ENCODE measurements around the gene HYI. TPM values are rescaled to one million over a fixed set of nuclear protein-coding genes. Genes with fewer than 3 reads are reported as not detected.
A peak's percentile ranks its signal among the peaks of the same experiment; 100 is the strongest.

The HYI gene
- total RNA-seq, 2 experiments from 2014 or later, result 10.8 to 13.5 TPM

DNA sequence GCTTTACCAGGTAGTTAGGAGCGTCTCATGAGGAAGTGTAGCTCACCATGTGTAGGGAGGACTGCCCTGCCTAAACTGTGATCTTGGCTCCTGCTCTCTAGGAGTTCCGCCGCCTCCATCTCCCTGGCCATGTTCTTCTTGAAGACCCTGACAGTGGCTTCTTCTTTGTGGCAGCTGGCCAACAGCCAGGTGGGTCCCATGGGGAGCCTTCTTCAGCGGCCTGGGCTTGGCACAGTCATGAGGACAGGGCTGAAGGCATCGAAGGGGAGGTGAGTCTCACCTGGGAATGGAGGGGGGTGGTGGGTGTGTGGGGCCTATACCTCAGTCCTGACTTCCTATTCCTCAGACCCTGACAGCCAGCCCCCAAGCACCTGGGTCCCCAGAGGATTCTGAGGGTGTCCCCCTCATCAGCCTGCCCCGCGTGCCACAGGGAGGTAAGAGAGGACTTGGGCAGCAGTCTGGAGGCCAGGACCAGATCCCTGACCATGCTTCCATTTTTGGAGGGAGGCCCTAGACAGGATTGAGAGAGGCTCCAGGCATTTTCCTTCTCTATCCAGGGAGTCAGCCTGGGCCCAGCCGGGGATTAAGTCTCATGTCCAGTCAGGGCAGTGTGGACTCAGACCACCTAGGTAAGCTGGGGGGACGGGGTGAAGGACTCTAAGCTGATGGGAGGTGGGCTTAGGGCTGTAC, 21.4 kb downstream of the HYI start:
- H3K36me3 Mint-ChIP-seq (ENCODE audit: low read depth), result peaks cover 20% of the 10 kb centered on the region
- no peaks in the 10 kb centered on the region for H3K9me3 Mint-ChIP-seq (ENCODE audit: low read depth)
- ATAC-seq (no peak), DNase-seq (peak; percentile 3)
- ChIA-PET CTCF (interaction anchor here (0.6 to 0.7 kb wide), 2 partner anchors 11 to 688 kb away, joined by 3 read pairs; no protein-coding TSS in a partner anchor), POLR2A (no interaction called here)
- H3K27ac Mint-ChIP-seq, result no peak overlapping the region
- H3K4me1 Mint-ChIP-seq, result no peaks in the 10 kb centered on the region
- no peak overlapping the region for H3K4me3 Mint-ChIP-seq
- intact Hi-C loops (cut with DNase I, micrococcal nuclease), result no loop called here
- H3K27me3 Mint-ChIP-seq, result no peaks in the 10 kb centered on the region

DNA sequence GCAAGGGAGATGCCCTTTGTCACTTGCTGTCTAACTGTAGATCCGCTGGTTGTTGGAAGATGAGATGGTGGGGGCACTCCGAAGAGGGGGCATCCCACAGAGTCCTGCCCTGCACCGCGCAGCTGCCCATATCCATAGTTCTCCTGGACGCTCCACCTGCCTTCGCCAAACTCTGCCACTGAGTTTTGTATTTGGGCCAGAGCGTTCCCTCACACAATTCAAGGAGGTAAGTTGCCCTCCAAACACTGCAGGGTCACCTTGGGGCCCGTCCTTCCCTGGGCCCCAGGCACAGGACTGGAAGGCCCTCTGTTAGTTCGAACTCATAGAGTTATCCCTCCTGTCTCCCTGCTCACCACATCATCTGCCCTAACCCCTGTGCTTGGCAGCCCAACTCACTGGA, 22.1 kb downstream of the HYI start:
- no peak overlapping the region for H3K4me3 Mint-ChIP-seq
- no peak overlapping the region for H3K27ac Mint-ChIP-seq
- DNase-seq, result peak; percentile 3
- POLR2A ChIA-PET, result no interaction called here
- no peaks in the 10 kb centered on the region for H3K9me3 Mint-ChIP-seq (ENCODE audit: low read depth)
- no peaks in the 10 kb centered on the region for H3K4me1 Mint-ChIP-seq
- intact Hi-C loops (cut with DNase I, micrococcal nuclease), result no loop called here
- ATAC-seq, result no peak
- H3K36me3 Mint-ChIP-seq (ENCODE audit: low read depth), result peaks cover 22% of the 10 kb centered on the region
- no peaks in the 10 kb centered on the region for H3K27me3 Mint-ChIP-seq
- CTCF ChIA-PET, result interaction anchor here (0.6 to 0.7 kb wide), 2 partner anchors 11 to 689 kb away, joined by 3 read pairs; no protein-coding TSS in a partner anchor

DNA sequence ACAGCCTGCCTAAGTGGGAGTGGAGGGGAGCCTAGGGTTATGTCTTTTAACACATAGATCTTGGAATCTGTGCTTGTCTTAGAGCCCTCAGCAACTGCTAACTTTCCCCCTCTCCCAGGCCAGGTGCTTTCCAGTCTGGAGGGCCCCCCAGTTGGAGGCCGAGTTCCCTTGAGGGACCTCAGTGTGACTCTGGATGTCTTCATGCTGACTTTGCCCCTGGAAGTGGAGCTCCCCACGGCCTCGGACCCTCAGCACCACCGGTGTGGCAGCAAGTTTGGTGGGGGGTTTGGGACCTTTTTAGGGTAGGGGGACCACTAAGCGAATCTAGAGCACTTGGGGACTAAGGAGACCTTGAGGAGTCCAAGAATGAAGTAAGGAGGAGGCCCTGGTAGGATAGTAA, 22.9 kb downstream of the HYI start:
- DNase-seq, result no peak
- intact Hi-C loops (cut with DNase I, micrococcal nuclease), result no loop called here
- peaks cover 18% of the 10 kb centered on the region for H3K36me3 Mint-ChIP-seq (ENCODE audit: low read depth)
- H3K27me3 Mint-ChIP-seq, result no peaks in the 10 kb centered on the region
- CTCF ChIA-PET, result interaction anchor here (0.6 kb wide), 1 partner anchor 11 kb away, joined by 3 read pairs; no protein-coding TSS in a partner anchor
- POLR2A ChIA-PET, result no interaction called here
- no peak for ATAC-seq
- H3K4me1 Mint-ChIP-seq, result no peaks in the 10 kb centered on the region
- no peaks in the 10 kb centered on the region for H3K9me3 Mint-ChIP-seq (ENCODE audit: low read depth)
- no peak overlapping the region for H3K4me3 Mint-ChIP-seq
- H3K27ac Mint-ChIP-seq, result no peak overlapping the region

DNA sequence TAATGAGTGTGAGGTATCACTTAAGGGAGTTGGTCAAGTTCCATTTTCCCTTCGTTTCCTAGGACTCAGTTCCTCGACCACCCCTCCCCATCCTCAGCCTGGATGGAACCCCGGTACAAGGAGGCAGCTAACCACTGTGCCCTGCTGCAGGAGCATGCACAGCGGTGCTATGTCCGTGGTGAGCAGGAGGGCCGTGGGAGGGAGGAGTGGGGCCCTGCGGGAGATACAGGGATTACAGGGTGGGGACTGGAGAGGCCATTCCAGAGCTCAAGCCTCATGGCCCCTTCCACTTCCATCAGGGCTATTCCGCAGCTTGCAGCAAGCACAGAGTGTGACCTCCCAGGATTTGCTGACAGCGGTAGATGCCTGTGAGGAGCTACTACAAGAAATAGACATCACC, 25.8 kb downstream of the HYI start:
- DNase-seq, result no peak
- POLR2A ChIA-PET, result no interaction called here
- no peak overlapping the region for H3K27ac Mint-ChIP-seq
- no peak overlapping the region for H3K4me3 Mint-ChIP-seq
- no peaks in the 10 kb centered on the region for H3K4me1 Mint-ChIP-seq
- peaks cover 13% of the 10 kb centered on the region for H3K36me3 Mint-ChIP-seq (ENCODE audit: low read depth)
- no peaks in the 10 kb centered on the region for H3K27me3 Mint-ChIP-seq
- ATAC-seq, result no peak
- CTCF ChIA-PET, result no interaction called here
- intact Hi-C loops (cut with DNase I, micrococcal nuclease), result no loop called here
- H3K9me3 Mint-ChIP-seq (ENCODE audit: low read depth), result no peaks in the 10 kb centered on the region

DNA sequence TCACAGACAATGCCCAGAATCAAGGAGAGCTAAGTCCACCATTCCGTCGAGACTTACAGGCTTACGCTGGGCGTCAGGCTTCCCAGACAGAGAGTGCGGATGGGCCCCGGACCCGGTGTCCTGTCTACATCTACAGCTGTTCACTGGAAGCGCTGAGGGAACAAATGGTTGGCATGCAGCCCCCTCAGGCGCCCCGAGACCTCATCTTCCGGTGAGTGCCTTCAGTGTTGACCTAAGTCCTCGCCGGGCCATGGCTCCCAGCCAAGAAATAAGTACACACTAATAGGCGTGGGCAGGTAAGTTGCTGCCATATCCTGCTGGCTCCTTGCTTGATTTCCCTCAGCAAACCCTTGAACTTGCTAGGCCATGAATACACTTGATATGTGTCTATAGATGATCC, 26.2 kb downstream of the HYI start:
- CTCF ChIA-PET, result interaction anchor here (0.6 kb wide), 1 partner anchor 226 kb away, joined by 4 read pairs; no protein-coding TSS in a partner anchor
- DNase-seq (no peak), ATAC-seq (no peak)
- Mint-ChIP-seq H3K9me3 (ENCODE audit: low read depth) (no peaks in the 10 kb centered on the region), H3K27me3 (no peaks in the 10 kb centered on the region), H3K4me3 (no peak overlapping the region), H3K27ac (no peak overlapping the region), H3K4me1 (no peaks in the 10 kb centered on the region), H3K36me3 (ENCODE audit: low read depth) (peaks cover 12% of the 10 kb centered on the region)
- POLR2A ChIA-PET, result no interaction called here
- intact Hi-C loops (cut with DNase I, micrococcal nuclease), result no loop called here

DNA sequence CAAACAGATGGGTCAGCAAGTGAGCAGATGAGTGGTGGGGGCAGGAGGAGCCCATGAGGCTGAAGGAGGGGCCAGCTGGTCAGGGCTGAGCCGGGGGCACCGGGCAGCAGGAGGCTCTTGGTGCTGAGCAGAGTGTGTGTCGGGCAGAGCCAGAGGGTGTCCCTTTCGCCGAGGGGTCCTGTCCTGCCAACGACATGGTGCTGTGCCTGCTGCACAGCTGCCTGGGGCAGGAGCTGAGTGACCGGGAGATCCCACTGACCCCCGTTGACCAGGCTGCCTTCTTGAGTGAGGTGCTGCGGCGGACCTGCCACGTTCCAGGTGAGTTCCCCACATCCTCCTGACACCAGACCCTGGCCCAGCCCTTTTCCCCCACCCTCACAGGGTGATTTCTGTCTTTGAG, 27.5 kb downstream of the HYI start:
- Mint-ChIP-seq H3K27me3 (no peaks in the 10 kb centered on the region), H3K4me1 (no peaks in the 10 kb centered on the region), H3K4me3 (no peak overlapping the region), H3K9me3 (ENCODE audit: low read depth) (no peaks in the 10 kb centered on the region), H3K36me3 (ENCODE audit: low read depth) (peaks cover 6% of the 10 kb centered on the region), H3K27ac (no peak overlapping the region)
- intact Hi-C loops (cut with DNase I, micrococcal nuclease), result no loop called here
- ChIA-PET POLR2A (no interaction called here), CTCF (no interaction called here)
- DNase-seq (no peak), ATAC-seq (no peak)

DNA sequence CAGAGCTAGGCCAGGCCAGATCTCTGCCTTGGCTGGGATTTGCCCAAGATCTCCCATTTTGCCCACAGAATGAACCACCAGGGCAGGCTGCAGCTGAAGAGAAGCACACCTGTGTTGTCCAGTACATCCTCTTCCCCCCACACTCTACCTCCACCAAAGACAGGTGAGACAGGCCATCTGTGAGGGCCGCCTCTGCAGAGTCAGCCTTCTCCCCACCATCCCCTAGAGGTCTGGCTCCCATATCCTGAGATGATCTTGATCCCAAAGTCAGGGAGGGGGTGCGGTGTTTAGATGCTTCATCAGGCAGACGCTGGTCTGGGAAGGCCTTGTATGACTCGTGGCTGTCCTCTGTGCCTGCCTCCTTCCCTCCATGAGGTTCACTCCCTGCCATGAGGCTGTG, 28.7 kb downstream of the HYI start:
- peaks cover 4% of the 10 kb centered on the region for H3K36me3 Mint-ChIP-seq (ENCODE audit: low read depth)
- intact Hi-C loops (cut with DNase I, micrococcal nuclease), result no loop called here
- CTCF ChIA-PET, result interaction anchor here (1.0 to 1.4 kb wide), 3 partner anchors 11 to 198 kb away, joined by 3 to 6 read pairs (median 3); partner anchors contain the start of gene ELOVL1

DNA sequence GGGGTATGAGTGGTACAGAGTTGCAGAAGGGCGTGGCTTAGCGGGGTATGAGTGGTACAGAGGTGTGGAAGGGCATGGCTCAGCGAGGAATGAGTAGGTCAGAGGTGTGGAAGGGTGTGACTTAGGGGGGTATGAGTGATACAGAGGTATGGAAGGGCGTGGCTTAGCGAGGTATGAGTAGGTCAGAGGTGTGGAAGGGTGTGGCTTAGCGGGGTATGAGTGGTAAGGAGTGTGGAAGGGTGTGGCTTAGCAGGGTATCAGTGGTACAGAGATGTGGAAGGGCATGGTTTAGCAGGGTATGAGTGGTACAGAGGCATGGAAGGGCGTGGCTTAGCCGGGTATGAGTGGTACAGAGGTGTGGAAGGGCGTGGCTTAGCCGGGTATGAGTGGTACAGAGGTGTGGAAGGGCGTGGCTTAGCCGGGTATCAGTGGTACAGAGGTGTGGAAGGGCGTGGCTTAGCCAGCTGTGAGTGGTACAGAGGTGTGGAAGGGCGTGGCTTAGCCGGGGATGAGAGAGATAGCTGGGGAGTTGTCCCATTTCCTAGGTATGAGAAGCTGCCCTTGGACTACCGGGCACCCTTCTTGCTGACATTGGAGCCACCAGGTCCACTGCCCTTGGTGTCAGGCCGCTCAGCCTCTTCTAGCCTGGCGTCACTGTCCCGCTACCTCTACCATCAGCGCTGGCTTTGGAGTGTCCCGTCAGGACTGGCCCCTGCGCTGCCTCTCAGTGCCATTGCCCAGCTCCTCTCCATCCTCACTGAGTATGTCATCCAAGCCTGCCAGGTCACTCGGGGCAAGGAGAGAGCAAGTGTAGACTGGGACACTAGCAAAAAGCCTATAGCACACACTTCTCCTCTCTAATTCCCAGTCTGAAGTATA, 29.8 kb downstream of the HYI start:
- intact Hi-C loops (cut with DNase I, micrococcal nuclease), result no loop called here
- Mint-ChIP-seq H3K9me3 (ENCODE audit: low read depth) (no peaks in the 10 kb centered on the region), H3K36me3 (ENCODE audit: low read depth) (peaks cover 4% of the 10 kb centered on the region), H3K4me1 (no peaks in the 10 kb centered on the region), H3K27me3 (no peaks in the 10 kb centered on the region), H3K27ac (no peak overlapping the region), H3K4me3 (no peak overlapping the region)
- peak; percentile 84 for ATAC-seq
- DNase-seq, result peak; percentile 29
- ChIA-PET CTCF (interaction anchor here (1.0 to 1.4 kb wide), 3 partner anchors 9 to 56 kb away, joined by 3 to 6 read pairs (median 3); partner anchors contain the start of gene ELOVL1), POLR2A (no interaction called here)

More for the DNA sequence above, 28.7 kb downstream of the HYI start:
- POLR2A ChIA-PET, result no interaction called here
- Mint-ChIP-seq H3K9me3 (ENCODE audit: low read depth) (no peaks in the 10 kb centered on the region), H3K4me3 (no peak overlapping the region), H3K4me1 (no peaks in the 10 kb centered on the region), H3K27me3 (no peaks in the 10 kb centered on the region), H3K27ac (no peak overlapping the region)
- DNase-seq (no peak), ATAC-seq (no peak)

DNA sequence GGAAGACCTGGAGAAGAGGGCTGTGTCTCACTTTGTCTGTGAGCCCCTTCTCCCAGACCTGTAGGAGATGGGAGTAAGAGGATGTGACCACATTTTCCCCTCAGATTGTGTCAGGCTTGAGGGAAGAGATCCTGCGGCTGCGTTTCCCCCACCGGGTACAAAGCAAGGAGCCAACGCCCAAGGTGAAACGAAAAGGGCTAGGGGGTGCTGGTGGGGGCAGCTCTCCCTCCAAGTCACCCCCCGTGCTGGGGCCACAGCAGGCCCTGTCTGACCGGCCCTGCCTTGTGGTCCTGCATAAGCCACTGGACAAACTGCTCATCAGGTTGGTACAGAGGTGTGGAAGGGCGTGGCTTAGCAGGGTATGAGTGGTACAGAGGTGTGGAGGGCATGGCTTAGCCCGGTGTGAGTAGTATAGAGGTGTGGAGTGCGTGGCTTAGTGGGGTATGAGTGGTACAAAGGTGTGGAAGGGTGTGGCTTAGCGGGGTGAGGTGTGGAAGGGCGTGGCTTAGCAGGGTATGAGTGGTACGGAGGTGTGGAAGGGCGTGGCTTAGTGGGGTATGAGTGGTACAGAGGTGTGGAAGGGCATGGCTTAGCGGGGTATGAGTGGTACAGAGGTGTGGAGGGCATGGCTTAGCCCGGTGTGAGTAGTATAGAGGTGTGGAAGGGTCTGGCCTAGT, 30.6 kb downstream of the HYI start:
- ATAC-seq, result peak; percentile 13
- no peak overlapping the region for H3K4me3 Mint-ChIP-seq
- peaks cover 4% of the 10 kb centered on the region for H3K36me3 Mint-ChIP-seq (ENCODE audit: low read depth)
- DNase-seq, result no peak
- POLR2A ChIA-PET, result no interaction called here
- no peak overlapping the region for H3K27ac Mint-ChIP-seq
- intact Hi-C loops (cut with DNase I, micrococcal nuclease), result no loop called here
- H3K9me3 Mint-ChIP-seq (ENCODE audit: low read depth), result no peaks in the 10 kb centered on the region
- no peaks in the 10 kb centered on the region for H3K4me1 Mint-ChIP-seq
- CTCF ChIA-PET, result interaction anchor here (0.8 to 1.0 kb wide), 2 partner anchors 9 to 33 kb away, joined by 3 read pairs; no protein-coding TSS in a partner anchor
- no peaks in the 10 kb centered on the region for H3K27me3 Mint-ChIP-seq

DNA sequence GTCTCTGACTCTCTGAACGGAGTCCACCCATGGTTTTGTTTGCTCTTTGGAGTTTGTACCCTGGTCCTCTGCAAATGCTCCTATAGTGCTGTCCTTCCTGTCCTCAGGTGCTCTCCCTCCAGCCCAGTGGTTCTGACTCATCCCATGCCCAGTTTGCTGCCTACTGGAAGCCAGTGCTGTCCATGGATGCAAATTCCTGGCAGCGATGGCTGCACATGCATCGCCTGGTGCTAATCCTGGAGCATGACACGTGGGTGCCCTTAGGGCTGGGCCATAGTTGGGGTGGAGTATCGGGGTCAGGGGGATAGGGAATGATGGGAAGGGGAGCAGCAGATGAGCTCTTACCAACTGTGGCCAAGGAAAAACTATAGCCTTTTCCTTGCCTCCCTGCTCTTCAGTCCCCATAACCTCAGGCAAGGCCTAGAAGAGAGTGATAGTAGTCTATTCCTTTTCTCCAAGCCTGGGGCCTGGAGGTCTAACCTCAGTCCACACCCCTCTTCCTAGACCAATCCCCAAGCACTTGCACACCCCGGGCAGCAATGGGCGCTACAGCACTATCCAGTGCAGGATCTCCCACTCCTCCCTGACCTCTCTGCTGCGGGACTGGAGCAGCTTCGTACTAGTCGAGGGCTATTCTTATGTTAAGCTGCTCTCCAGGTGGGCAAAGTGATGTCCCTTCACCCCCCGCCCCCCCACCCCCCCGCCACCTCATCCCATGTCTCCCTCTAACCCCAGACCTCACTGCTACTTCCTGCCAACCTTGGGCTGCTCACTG, 31.6 kb downstream of the HYI start:
- no peaks in the 10 kb centered on the region for H3K27me3 Mint-ChIP-seq
- intact Hi-C loops (cut with DNase I, micrococcal nuclease), result no loop called here
- ATAC-seq, result no peak
- no peak overlapping the region for H3K4me3 Mint-ChIP-seq
- ChIA-PET CTCF (interaction anchor here (0.8 to 1.5 kb wide), 3 partner anchors 8 to 195 kb away, joined by 3 to 5 read pairs (median 3); no protein-coding TSS in a partner anchor), POLR2A (no interaction called here)
- no peak for DNase-seq
- H3K27ac Mint-ChIP-seq, result no peak overlapping the region
- no peaks in the 10 kb centered on the region for H3K9me3 Mint-ChIP-seq (ENCODE audit: low read depth)
- H3K4me1 Mint-ChIP-seq, result no peaks in the 10 kb centered on the region
- peaks cover 4% of the 10 kb centered on the region for H3K36me3 Mint-ChIP-seq (ENCODE audit: low read depth)

DNA sequence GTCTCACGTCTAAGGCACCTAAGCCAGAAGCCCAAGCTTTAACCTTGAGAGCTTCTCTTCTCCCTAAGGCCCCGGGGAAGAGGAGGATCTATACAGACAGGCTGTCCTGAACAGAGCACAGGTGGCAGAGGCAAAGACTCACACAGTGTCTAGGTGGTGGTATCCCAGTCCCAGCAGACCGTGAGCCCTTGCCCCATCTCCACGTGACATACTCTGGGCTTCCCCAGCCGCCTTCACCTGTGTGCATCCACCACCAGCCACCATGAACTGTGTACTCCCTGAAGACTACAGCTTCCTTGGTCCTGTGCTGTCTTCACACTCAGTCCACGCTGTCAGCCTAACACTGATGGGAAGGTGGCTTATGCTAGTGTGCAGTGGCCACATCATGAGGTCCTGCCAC, 32.3 kb downstream of the HYI start:
- Mint-ChIP-seq H3K27ac (no peak overlapping the region), H3K9me3 (ENCODE audit: low read depth) (no peaks in the 10 kb centered on the region), H3K36me3 (ENCODE audit: low read depth) (peaks cover 2% of the 10 kb centered on the region), H3K4me1 (no peaks in the 10 kb centered on the region), H3K27me3 (no peaks in the 10 kb centered on the region), H3K4me3 (no peak overlapping the region)
- DNase-seq (no peak), ATAC-seq (no peak)
- ChIA-PET CTCF (interaction anchor here (1.5 kb wide), 1 partner anchor 194 kb away, joined by 5 read pairs; no protein-coding TSS in a partner anchor), POLR2A (no interaction called here)
- intact Hi-C loops (cut with DNase I, micrococcal nuclease), result no loop called here

Data from activated CD4-positive, alpha-beta T cell treated with anti-CD3 and anti-CD28 coated beads for 36 hours (primary cell).